H1 (cell line): Measurements from ENCODE around the gene DAZAP1. TPM values are rescaled to one million over a fixed set of nuclear protein-coding genes. Genes with fewer than 3 reads are reported as not detected.

Experiments
- BACH1 ChIP-seq: IDR thresholded peaks from 2 replicates; pipeline ENCODE4 v1.6.1; 2012; ENCODE audit warnings: low read length, improper control_type of control experiment
- BRCA1 ChIP-seq: IDR thresholded peaks from 2 replicates; pipeline ENCODE4 v1.6.1; 2012; ENCODE audit warnings: low read depth, low read length, improper control_type of control experiment
- CBX8 ChIP-seq: fragments of 300-800, 300-1000 bp; sonication (generic); IDR thresholded peaks from 2 replicates; pipeline ENCODE4 v1.7.1; 2016; ENCODE audit warnings: low read depth, low read length, borderline replicate concordance
- CEBPB ChIP-seq: IDR thresholded peaks from 2 replicates; pipeline ENCODE4 v1.6.1; 2012; ENCODE audit warnings: low read depth, low read length
- CHD2 ChIP-seq: IDR thresholded peaks from 2 replicates; pipeline ENCODE4 v1.6.1; 2012; ENCODE audit warnings: low read length, improper control_type of control experiment
- EGR1 ChIP-seq: IDR thresholded peaks from 2 replicates; pipeline ENCODE4 v1.6.1; 2011; ENCODE audit warnings: low read depth, low read length, borderline replicate concordance
- HDAC2 ChIP-seq, 2 experiments: fragments of 300-600 bp in 1 of 2; sonication (generic) in 1 of 2; IDR thresholded peaks; 2 replicates each; pipeline ENCODE4 v1.6.1; 2011 to 2012; ENCODE audit warnings: low read depth in 2 of 2, low read length in 2 of 2, mild to moderate bottlenecking in 2 of 2, moderate library complexity in 2 of 2, borderline replicate concordance in 1 of 2, inconsistent platforms in 1 of 2
- KDM1A ChIP-seq: fragments of 200-600, 300-600 bp; sonication (generic); IDR thresholded peaks from 2 replicates; pipeline ENCODE4 v1.7.1; 2016; ENCODE audit warnings: mild to moderate bottlenecking, low read length, borderline replicate concordance
- NANOG ChIP-seq: IDR thresholded peaks from 2 replicates; pipeline ENCODE4 v1.6.1; 2011; ENCODE audit warnings: low read length, low read depth, mild to moderate bottlenecking, inconsistent platforms; ENCODE audit not compliant: insufficient read depth, poor library complexity, severe bottlenecking
- PHF8 ChIP-seq: fragments of 200-600 bp; sonication (generic); conservative IDR thresholded peaks from 2 replicates; pipeline ENCODE4 v1.7.1; 2012; ENCODE audit warnings: low read depth, mild to moderate bottlenecking, inconsistent platforms, low read length, moderate library complexity
- POLR2A ChIP-seq, 2 experiments: IDR thresholded peaks; 1 replicate in 1 of 2; 2 replicates in 1 of 2; pipeline ENCODE4 v1.6.1; 2011; ENCODE audit warnings: low read depth in 2 of 2, low read length in 2 of 2, mild to moderate bottlenecking in 2 of 2; ENCODE audit errors: control extremely low read depth in 1 of 2
- POLR2AphosphoS5 ChIP-seq: IDR thresholded peaks from 2 replicates; pipeline ENCODE4 v1.6.1; 2011; ENCODE audit warnings: low read depth, low read length
- RAD21 ChIP-seq, 2 experiments: IDR thresholded peaks in 1 of 2; conservative IDR thresholded peaks in 1 of 2; 2 replicates each; pipeline ENCODE4 v1.6.1; 2011; ENCODE audit warnings: low read depth in 2 of 2, low read length in 2 of 2, improper control_type of control experiment in 1 of 2, inconsistent platforms in 1 of 2, mild to moderate bottlenecking in 1 of 2, moderate library complexity in 1 of 2
- RFX5 ChIP-seq: IDR thresholded peaks from 2 replicates; pipeline ENCODE4 v1.6.1; 2011; ENCODE audit warnings: low read depth, low read length, improper control_type of control experiment, borderline replicate concordance
- SIRT6 ChIP-seq: IDR thresholded peaks from one replicate; pipeline ENCODE4 v1.7.1; 2012; ENCODE audit warnings: low read length, inconsistent platforms
- SIX5 ChIP-seq: IDR thresholded peaks from 2 replicates; pipeline ENCODE4 v1.6.1; 2011; ENCODE audit warnings: mild to moderate bottlenecking, low read depth, low read length
- SRF ChIP-seq: IDR thresholded peaks from 2 replicates; pipeline ENCODE4 v1.6.1; 2011; ENCODE audit warnings: mild to moderate bottlenecking, low read depth, low read length, moderate library complexity
- SUZ12 ChIP-seq: fragments of 200-600 bp; sonication (generic); IDR thresholded peaks from 2 replicates; pipeline ENCODE4 v1.6.1; 2012; ENCODE audit warnings: mild to moderate bottlenecking, inconsistent platforms, low read length, moderate library complexity, mixed read lengths
- TEAD4 ChIP-seq: IDR thresholded peaks from 2 replicates; pipeline ENCODE4 v1.6.1; 2012; ENCODE audit warnings: low read depth, low read length, inconsistent platforms, mixed read lengths
- polyA plus RNA-seq, 7 experiments: library from polyadenylated mRNA; depleted of rRNA in 3 of 7; stranded (reverse) in 5 of 7; unstranded in 2 of 7; fragments of >200 nt in 5 of 7; fragments of 200-250 nt in 2 of 7; gene quantifications; 1 replicate in 5 of 7; 2 replicates in 1 of 7; 4 replicates in 1 of 7; pipeline versions ENCODE4 v1.2.1 to v1.2.3, GENCODE V29; 2011 to 2013; ENCODE audit warnings: missing spikeins in 2 of 7, mixed read lengths in 2 of 7
- total RNA-seq: library from RNA; stranded (reverse); fragmentation: NEBNext Ultra II Directional; extraction: Animal tissue kit (Norgen Biotek cat#: 25700); gene quantifications from 2 replicates; pipeline ENCODE4 v1.2.1, GENCODE V29; 2021
- TF ChIP-seq, protein P1 (sequence below): IDR thresholded peaks from 2 replicates; pipeline ENCODE4 v1.6.1; 2011; ENCODE audit warnings: low read length, improper control_type of control experiment
- TF ChIP-seq, protein P2 (sequence below): IDR thresholded peaks from 2 replicates; pipeline ENCODE4 v1.6.1; 2012; ENCODE audit warnings: inconsistent platforms

The DAZAP1 gene
- total and polyA plus RNA-seq, 2 of the 8 experiments (the other 6 are each of a cell fraction or from before 2014, with no cell fraction given): 79.6 to 341 TPM

DNA sequence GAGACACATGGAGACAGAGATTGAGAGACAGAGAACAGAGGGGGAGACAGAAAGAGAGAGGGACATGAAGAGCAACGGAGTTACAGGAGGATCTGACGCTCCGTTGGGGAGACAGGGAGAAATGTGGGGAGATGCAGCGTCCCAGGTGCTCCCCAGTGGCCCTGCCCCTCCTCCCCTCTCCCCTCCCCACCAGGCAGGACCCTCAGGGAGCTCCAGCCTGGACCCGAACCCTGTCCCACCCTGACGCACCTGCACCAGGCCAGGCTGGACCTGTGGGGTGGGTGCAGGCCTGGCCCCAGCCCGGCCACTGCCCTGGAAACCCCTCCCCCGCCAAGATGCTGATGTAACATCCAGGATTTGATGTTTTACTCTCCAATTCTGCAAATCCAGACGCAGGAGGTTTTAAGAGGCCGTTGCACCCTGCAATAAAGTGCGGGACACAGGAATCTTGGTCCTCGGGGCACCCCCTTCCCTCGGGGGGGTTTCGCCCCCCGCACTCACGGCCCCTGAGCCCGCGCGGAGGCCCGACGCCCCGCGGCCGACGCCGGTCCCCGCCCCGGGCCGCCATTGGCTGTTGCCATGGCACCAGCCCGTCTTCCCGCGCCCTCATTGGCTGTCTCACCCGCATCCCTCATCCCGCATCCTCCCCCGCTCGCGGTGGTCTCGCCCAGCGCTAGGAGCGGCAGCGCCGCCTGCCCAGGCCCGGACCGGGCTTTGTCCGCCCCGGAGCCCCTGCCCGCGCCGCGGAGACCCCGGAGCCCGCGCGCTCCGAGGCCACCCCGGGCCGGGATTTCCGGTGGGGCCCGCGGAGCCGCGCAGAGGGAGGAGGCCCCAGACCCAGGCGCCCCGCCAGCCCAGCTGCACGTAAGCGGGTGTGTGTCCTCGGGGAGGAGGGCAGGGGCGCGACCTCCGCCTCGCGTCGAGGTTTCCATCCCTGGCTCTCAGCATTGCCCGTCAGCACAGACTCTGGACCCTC lies 42.4 kb downstream of the DAZAP1 start, which contains the start of gene APC2 (continued):
- TF ChIP-seq SUZ12: no peak
- 0 out of 2 replicates have a peak, but pooled peaks have one; percentile 23 for TF ChIP-seq RFX5
- no peak for TF ChIP-seq BACH1
- TF ChIP-seq SRF: no peak
- no peak for TF ChIP-seq TEAD4
- peak in 1 of 2 experiments; percentile 61; a peak in 1 of 4 replicates for TF ChIP-seq HDAC2 (IDR thresholded peaks at IDR 0.05; ENCODE audit: borderline replicate concordance in 1 of 2, low read depth in 2 of 2, low read length in 2 of 2)
- TF ChIP-seq NANOG: no peak
- peak; percentile 18; the same call in 1 of the 2 replicates for TF ChIP-seq KDM1A
- TF ChIP-seq EGR1: peak; percentile 65; the same call in 1 of the 2 replicates
- 0 out of 2 replicates have a peak, but pooled peaks have one; percentile 35 for TF ChIP-seq PHF8
- TF ChIP-seq, protein P1, sequence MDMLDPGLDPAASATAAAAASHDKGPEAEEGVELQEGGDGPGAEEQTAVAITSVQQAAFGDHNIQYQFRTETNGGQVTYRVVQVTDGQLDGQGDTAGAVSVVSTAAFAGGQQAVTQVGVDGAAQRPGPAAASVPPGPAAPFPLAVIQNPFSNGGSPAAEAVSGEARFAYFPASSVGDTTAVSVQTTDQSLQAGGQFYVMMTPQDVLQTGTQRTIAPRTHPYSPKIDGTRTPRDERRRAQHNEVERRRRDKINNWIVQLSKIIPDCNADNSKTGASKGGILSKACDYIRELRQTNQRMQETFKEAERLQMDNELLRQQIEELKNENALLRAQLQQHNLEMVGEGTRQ: no peak
- no peak for TF ChIP-seq RAD21 (IDR thresholded peaks at IDR 0.05 in 1 of 2, conservative IDR thresholded peaks at IDR 0.05 in 1 of 2; ENCODE audit: low read depth in 2 of 2, low read length in 2 of 2)
- TF ChIP-seq BRCA1: no peak
- TF ChIP-seq, protein P2, sequence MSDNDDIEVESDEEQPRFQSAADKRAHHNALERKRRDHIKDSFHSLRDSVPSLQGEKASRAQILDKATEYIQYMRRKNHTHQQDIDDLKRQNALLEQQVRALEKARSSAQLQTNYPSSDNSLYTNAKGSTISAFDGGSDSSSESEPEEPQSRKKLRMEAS: 0 out of 2 replicates have a peak, but pooled peaks have one; percentile 6
- TF ChIP-seq SIX5: no peak
- TF ChIP-seq CHD2: peak; percentile 75
- no peak for TF ChIP-seq SIRT6
- no peak for TF ChIP-seq POLR2AphosphoS5
- TF ChIP-seq CEBPB: 0 out of 2 replicates have a peak, but pooled peaks have one; percentile 1
- TF ChIP-seq POLR2A (IDR thresholded peaks at IDR 0.05; ENCODE audit: control extremely low read depth in 1 of 2, low read depth in 2 of 2, low read length in 2 of 2): no peak
- no peak for TF ChIP-seq CBX8
